A549 (cell line): ENCODE data around the gene KRT76. TPM values are rescaled to one million over a fixed set of nuclear protein-coding genes. Genes with fewer than 3 reads are reported as not detected.

Source experiments
- ATAC-seq, 2 experiments: fragments of 200-7000 bp in 1 of 2; fragments of >200 bp in 1 of 2; cut with Nextera tagmentation in 1 of 2; cut with Tn5 transposase in 1 of 2; 3 replicates each; pipeline versions ENCODE4 v1.8.0 to v1.9.1; 2018 to 2020; ENCODE audit warnings: mild to moderate bottlenecking in 1 of 2, moderate library complexity in 1 of 2
- CTCF ChIA-PET: fragments of 300-600 bp; sonication (Branson Sonifier 250); formaldehyde crosslinking; extraction: SDS; loops from one replicate; lab custom pipeline; 2021; ENCODE audit warnings: antibody characterized with exemption, inconsistent platforms; lab: Yijun Ruan, JAX
- POLR2A ChIA-PET: fragments of 350-600 bp; formaldehyde crosslinking; extraction: SDS; loops from one replicate; lab custom pipeline; 2021; ENCODE audit warnings: antibody characterized with exemption, inconsistent platforms; lab: Yijun Ruan, JAX
- DNase-seq, 2 experiments: peaks; one replicate each; pipeline versions ENCODE4 v3.0.0 to v3.0.0-alpha.2; 2011 to 2016; ENCODE audit warnings: low read depth in 1 of 2, low spot score in 1 of 2
- FAIRE-seq: peaks from 2 replicates; lab custom pipeline; 2011; peaks lifted over from hg19 to GRCh38; lab: Jason Lieb, UNC
- H3K27ac ChIP-seq, 2 experiments: fragments of >200 bp; sonication (Bioruptor Twin); formaldehyde crosslinking; 3 replicates each; pipeline ENCODE4 v1.5.1; 2016 to 2017
- H3K4me1 ChIP-seq: fragments of >200 bp; sonication (Bioruptor Twin); formaldehyde crosslinking; 3 replicates; pipeline ENCODE4 v1.6.1; 2016
- H3K4me2 ChIP-seq: fragments of >200 bp; sonication (Bioruptor Twin); formaldehyde crosslinking; 3 replicates; pipeline ENCODE4 v1.6.1; 2016
- H3K4me3 ChIP-seq: fragments of >200 bp; sonication (Bioruptor Twin); formaldehyde crosslinking; 3 replicates; pipeline ENCODE4 v1.5.1; 2016
- H3K9me3 ChIP-seq: fragments of >200 bp; sonication (Bioruptor Twin); formaldehyde crosslinking; 3 replicates; pipeline ENCODE4 v1.6.1; 2016
- CBX2 ChIP-seq: fragments of 200-600 bp; sonication (generic); IDR thresholded peaks from 2 replicates; pipeline ENCODE4 v1.6.1; 2016; ENCODE audit warnings: low read depth, mild to moderate bottlenecking, borderline replicate concordance
- CBX8 ChIP-seq: fragments of 200-600 bp; sonication (generic); IDR thresholded peaks from 2 replicates; pipeline ENCODE4 v1.6.1; 2016
- CHD2 ChIP-seq: fragments of 150-350 bp; IDR thresholded peaks from 2 replicates; pipeline ENCODE4 v1.6.1; 2014; ENCODE audit warnings: low read length; ENCODE audit not compliant: partially characterized antibody
- CHD4 ChIP-seq: fragments of 200-600 bp; sonication (generic); IDR thresholded peaks from 2 replicates; pipeline ENCODE4 v1.6.1; 2016; ENCODE audit warnings: antibody characterized with exemption, mild to moderate bottlenecking, borderline replicate concordance
- E2F6 ChIP-seq: IDR thresholded peaks from 2 replicates; pipeline ENCODE4 v1.6.1; 2012; ENCODE audit warnings: low read depth, borderline replicate concordance
- ELK1 ChIP-seq: fragments of 150-350 bp; IDR thresholded peaks from 2 replicates; pipeline ENCODE4 v1.6.1; 2014; ENCODE audit warnings: low read depth, mild to moderate bottlenecking, low read length
- EP300 ChIP-seq, 2 experiments: fragments of >200 bp; sonication (Bioruptor Twin); formaldehyde crosslinking; IDR thresholded peaks; 2 replicates in 1 of 2; 3 replicates in 1 of 2; pipeline ENCODE4 v1.6.1; 2016 to 2017
- FOSL2 ChIP-seq, 2 experiments: fragments of 450-650 bp in 1 of 2; fragments of >200 bp in 1 of 2; sonication (Bioruptor Twin) in 1 of 2; formaldehyde crosslinking; IDR thresholded peaks; 2 replicates each; pipeline versions ENCODE4 v1.5.0 to v1.6.1; 2016 to 2020; ENCODE audit warnings: mild to moderate bottlenecking in 1 of 2, moderate library complexity in 1 of 2
- HDAC2 ChIP-seq: fragments of 200-600 bp; sonication (generic); IDR thresholded peaks from 2 replicates; pipeline ENCODE4 v1.6.1; 2016
- HOXA7 ChIP-seq: fragments of 250-450 bp; sonication (Bioruptor Pico); IDR thresholded peaks from 2 replicates; pipeline ENCODE4 v1.5.0; 2020; ENCODE audit warnings: mild to moderate bottlenecking, moderate library complexity
- HOXB13 ChIP-seq: fragments of 250-450 bp; sonication (Bioruptor Pico); IDR thresholded peaks from 2 replicates; pipeline ENCODE4 v1.5.0; 2020; ENCODE audit warnings: low read depth, mild to moderate bottlenecking, moderate library complexity
- JUN ChIP-seq, 2 experiments: fragments of >200 bp; sonication (Bioruptor Twin); formaldehyde crosslinking; IDR thresholded peaks; 2 replicates in 1 of 2; 3 replicates in 1 of 2; pipeline ENCODE4 v1.6.1; 2016 to 2017
- JUNB ChIP-seq: fragments of >200 bp; sonication (Bioruptor Twin); formaldehyde crosslinking; IDR thresholded peaks from 2 replicates; pipeline ENCODE4 v1.6.1; 2016
- KDM1A ChIP-seq: fragments of 200-600 bp; sonication (generic); IDR thresholded peaks from 2 replicates; pipeline ENCODE4 v1.6.1; 2016; ENCODE audit warnings: low read depth, mild to moderate bottlenecking
- MAFK ChIP-seq: fragments of 450-650 bp; IDR thresholded peaks from 2 replicates; pipeline ENCODE4 v1.6.1; 2014; ENCODE audit not compliant: partially characterized antibody
- NFE2L2 ChIP-seq: fragments of 150-350 bp; conservative IDR thresholded peaks from 2 replicates; pipeline ENCODE4 v1.6.1; 2014; ENCODE audit warnings: low read length
- NPAS2 ChIP-seq: fragments of 250-450 bp; sonication (Bioruptor Pico); IDR thresholded peaks from 2 replicates; pipeline ENCODE4 v1.8.0; 2022; ENCODE audit warnings: mild to moderate bottlenecking, moderate library complexity, borderline replicate concordance
- RNF2 ChIP-seq: fragments of 200-600 bp; sonication (generic); IDR thresholded peaks from 2 replicates; pipeline ENCODE4 v1.6.1; 2016; ENCODE audit warnings: low read depth, mild to moderate bottlenecking, antibody characterized with exemption, moderate library complexity, borderline replicate concordance
- TFCP2L1 ChIP-seq: fragments of 250-450 bp; sonication (Bioruptor Pico); IDR thresholded peaks from 2 replicates; pipeline ENCODE4 v1.5.0; 2021; ENCODE audit warnings: mild to moderate bottlenecking
- ZC3H11A ChIP-seq: fragments of 450-650 bp; IDR thresholded peaks from 2 replicates; pipeline ENCODE4 v1.6.1; 2014; ENCODE audit warnings: antibody characterized with exemption, mild to moderate bottlenecking
- ZNF302 ChIP-seq: fragments of 250-450 bp; sonication (Bioruptor Pico); IDR thresholded peaks from 2 replicates; pipeline ENCODE4 v1.9.0; 2021; ENCODE audit warnings: inconsistent platforms, mild to moderate bottlenecking, moderate library complexity
- WGBS: methylation state at CpG from one replicate; pipeline ENCODE4 v1.1.6; 2017; ENCODE audit errors: missing lambda C conversion rate; 5-methylcytosine and 5-hydroxymethylcytosine counted together
- polyA plus RNA-seq, 4 experiments: library from polyadenylated mRNA; depleted of rRNA in 3 of 4; stranded (reverse); fragments of >200 nt; fragmentation: RNase III in 1 of 4; extraction: RNeasy Plus Mini Kit Qiagen cat#74134 plus additional on column Dnase treatment in 1 of 4; gene quantifications; 2 replicates in 3 of 4; 3 replicates in 1 of 4; pipeline ENCODE4 v1.2.3, GENCODE V29; 2011 to 2017
- TF ChIP-seq, protein P1 (sequence below): IDR thresholded peaks from 2 replicates; pipeline ENCODE4 v1.6.1; 2012
- TF ChIP-seq, protein P2 (sequence below): fragments of 450-650 bp; IDR thresholded peaks from 2 replicates; pipeline ENCODE4 v1.6.1; 2014; ENCODE audit warnings: antibody characterized with exemption
- TF ChIP-seq, protein P3 (sequence below): IDR thresholded peaks from 2 replicates; pipeline ENCODE4 v1.6.1; 2012

Gene KRT76
- polyA plus RNA-seq, 2 of the 4 experiments (the other 2 are of a cell fraction) = not detected

DNA sequence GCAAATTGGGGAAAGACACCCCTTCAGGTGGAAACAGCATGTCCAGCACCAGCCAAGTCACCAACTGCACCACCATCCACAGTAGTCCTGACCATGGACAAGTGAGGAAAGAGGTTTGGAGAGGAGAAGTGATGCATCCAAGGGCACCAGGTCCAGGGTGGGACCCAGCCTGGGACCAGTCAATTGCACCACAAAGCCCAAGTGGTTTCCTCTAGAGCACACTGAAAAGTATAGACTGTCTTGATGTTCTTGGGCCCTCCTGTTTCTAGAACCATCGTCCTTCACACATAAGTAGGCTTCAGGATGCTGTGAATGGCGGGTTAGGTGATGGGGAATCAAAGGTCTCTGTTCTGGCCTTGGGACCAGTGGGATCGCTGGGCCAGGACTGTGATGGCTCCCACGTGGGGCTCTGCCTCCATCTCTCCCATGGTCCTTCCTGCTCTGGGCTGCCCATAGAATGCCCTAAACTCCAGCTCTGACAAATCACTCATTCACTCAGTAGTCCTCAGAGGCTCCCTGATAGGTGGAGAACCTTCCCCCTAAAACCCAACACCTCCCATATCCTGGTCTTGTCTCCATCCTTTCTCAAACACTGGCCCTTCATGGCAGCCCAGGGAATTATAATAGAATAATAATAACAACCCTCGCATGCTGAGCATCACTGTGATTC is 47.7 kb upstream of the KRT76 start:
- ChIA-PET POLR2A (no interaction called here), CTCF (interaction anchor here (1.0 to 1.6 kb wide), 2 partner anchors 10 to 55 kb away, joined by 3 to 5 read pairs; no protein-coding TSS in a partner anchor)
- Histone ChIP-seq H3K4me1 (peaks cover 35% of the 10 kb centered on the region), H3K9me3 (no peaks in the 10 kb centered on the region), H3K4me3 (no peak overlapping the region), H3K27ac (no peak overlapping the region), H3K4me2 (no peak overlapping the region)
- 89% methylated on average over 5 of the region's 5 CpGs for WGBS
- FAIRE-seq (no peak), DNase-seq (no peak), ATAC-seq (no peak)
- TF ChIP-seq E2F6 (no peak), TFCP2L1 (CRISPR knock-in tag) (no peak), JUN (IDR thresholded peaks at IDR 0.05) (no peak), MAFK (no peak), ELK1 (no peak), JUNB (no peak), RNF2 (no peak), KDM1A (no peak), NFE2L2 (no peak), NPAS2 (CRISPR knock-in tag) (no peak), CBX8 (no peak), EP300 (IDR thresholded peaks at IDR 0.05) (no peak), HDAC2 (no peak), CHD4 (no peak), FOSL2 (IDR thresholded peaks at IDR 0.05) (no peak), FOSL2 (CRISPR knock-in tag; IDR thresholded peaks at IDR 0.05) (no peak)
- TF ChIP-seq, protein P1, sequence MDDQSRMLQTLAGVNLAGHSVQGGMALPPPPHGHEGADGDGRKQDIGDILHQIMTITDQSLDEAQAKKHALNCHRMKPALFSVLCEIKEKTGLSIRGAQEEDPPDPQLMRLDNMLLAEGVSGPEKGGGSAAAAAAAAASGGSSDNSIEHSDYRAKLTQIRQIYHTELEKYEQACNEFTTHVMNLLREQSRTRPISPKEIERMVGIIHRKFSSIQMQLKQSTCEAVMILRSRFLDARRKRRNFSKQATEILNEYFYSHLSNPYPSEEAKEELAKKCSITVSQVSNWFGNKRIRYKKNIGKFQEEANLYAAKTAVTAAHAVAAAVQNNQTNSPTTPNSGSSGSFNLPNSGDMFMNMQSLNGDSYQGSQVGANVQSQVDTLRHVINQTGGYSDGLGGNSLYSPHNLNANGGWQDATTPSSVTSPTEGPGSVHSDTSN = no peak

- H3K27ac ChIP-seq = 0 out of 6 replicates have a peak overlapping the region, but pooled peaks of 1 of the 2 experiments have one; percentile 6
- ChIA-PET POLR2A (no interaction called here), CTCF (interaction anchor here (1.0 to 1.6 kb wide), 2 partner anchors 9 to 56 kb away, joined by 3 to 5 read pairs; no protein-coding TSS in a partner anchor)
- DNase-seq (no peak), ATAC-seq (no peak), FAIRE-seq (no peak)
- no peak overlapping the region for H3K4me2 ChIP-seq
- 84% methylated on average over 9 of the region's 15 CpGs for WGBS
- H3K4me1 ChIP-seq = peaks cover 37% of the 10 kb centered on the region
- H3K9me3 ChIP-seq = no peaks in the 10 kb centered on the region
- TF ChIP-seq, protein P2, sequence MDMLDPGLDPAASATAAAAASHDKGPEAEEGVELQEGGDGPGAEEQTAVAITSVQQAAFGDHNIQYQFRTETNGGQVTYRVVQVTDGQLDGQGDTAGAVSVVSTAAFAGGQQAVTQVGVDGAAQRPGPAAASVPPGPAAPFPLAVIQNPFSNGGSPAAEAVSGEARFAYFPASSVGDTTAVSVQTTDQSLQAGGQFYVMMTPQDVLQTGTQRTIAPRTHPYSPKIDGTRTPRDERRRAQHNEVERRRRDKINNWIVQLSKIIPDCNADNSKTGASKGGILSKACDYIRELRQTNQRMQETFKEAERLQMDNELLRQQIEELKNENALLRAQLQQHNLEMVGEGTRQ = no peak
- no peak for TF ChIP-seq JUN (IDR thresholded peaks at IDR 0.05)
- TF ChIP-seq CBX2 = no peak
- TF ChIP-seq FOSL2 (IDR thresholded peaks at IDR 0.05) = no peak
- TF ChIP-seq FOSL2 (CRISPR knock-in tag; IDR thresholded peaks at IDR 0.05) = no peak
- no peak for TF ChIP-seq CHD2
- no peak for TF ChIP-seq HOXB13 (CRISPR knock-in tag)
- no peak for TF ChIP-seq ZNF302
- TF ChIP-seq HOXA7 (CRISPR knock-in tag) = no peak
- TF ChIP-seq ZC3H11A = no peak
- TF ChIP-seq, protein P3, sequence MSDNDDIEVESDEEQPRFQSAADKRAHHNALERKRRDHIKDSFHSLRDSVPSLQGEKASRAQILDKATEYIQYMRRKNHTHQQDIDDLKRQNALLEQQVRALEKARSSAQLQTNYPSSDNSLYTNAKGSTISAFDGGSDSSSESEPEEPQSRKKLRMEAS = no peak
- no peak overlapping the region for H3K4me3 ChIP-seq
Measured at GRCh38 chr12:52823761-52824450, 46.8 kb upstream of the KRT76 start.
